GM12865 (cell line): Measurements from ENCODE around the gene DLST.

ENCODE experiments used
- DNase-seq: peaks from one replicate; pipeline ENCODE4 v3.0.0; 2010; ENCODE audit warnings: low read depth
- H3K4me3 ChIP-seq: 2 replicates; pipeline ENCODE4 v1.5.1; 2011; ENCODE audit warnings: mild to moderate bottlenecking, low read depth, low read length, control low read depth
- CTCF ChIP-seq: IDR thresholded peaks from 2 replicates; pipeline ENCODE4 v1.5.1; 2011; ENCODE audit warnings: low read length, control low read depth, low read depth, inconsistent platforms; ENCODE audit not compliant: insufficient read depth; ENCODE audit errors: missing control alignments

DLST gene

GRCh38 chr14:74936151-74936550, 54.4 kb downstream of the DLST start:
- DNase-seq: no peak
- H3K4me3 ChIP-seq: no peak overlapping the region
- TF ChIP-seq CTCF: no peak

- no peak overlapping the region for H3K4me3 ChIP-seq
- TF ChIP-seq CTCF: no peak
- DNase-seq: no peak
These were observed 55.0 kb downstream of the DLST start for GRCh38 chr14:74936731-74937130.

GRCh38 chr14:74937171-74937570, 55.5 kb downstream of the DLST start:
- no peak for DNase-seq
- H3K4me3 ChIP-seq: no peak overlapping the region
- no peak for TF ChIP-seq CTCF

GRCh38 chr14:74938531-74939495, 57.1 kb downstream of the DLST start:
- no peak for TF ChIP-seq CTCF
- peak; percentile 59 for DNase-seq
- H3K4me3 ChIP-seq: no peak overlapping the region

GRCh38 chr14:74940956-74941565, 59.3 kb downstream of the DLST start:
- H3K4me3 ChIP-seq: peak overlapping the region; percentile 84
- no peak for TF ChIP-seq CTCF
- DNase-seq: no peak

GRCh38 chr14:74941676-74942097, 60.0 kb downstream of the DLST start:
- peak; percentile 84 for DNase-seq
- no peak for TF ChIP-seq CTCF
- peak overlapping the region; percentile 84 for H3K4me3 ChIP-seq

- H3K4me3 ChIP-seq: peak overlapping the region; percentile 84
- peak; percentile 61 for DNase-seq
- no peak for TF ChIP-seq CTCF
These were observed 60.5 kb downstream of the DLST start for GRCh38 chr14:74942181-74942580.
